Keratinocyte (primary cell): ENCODE measurements around the gene RHBDD3. TPM values are rescaled to one million over a fixed set of nuclear protein-coding genes. Genes with fewer than 3 reads are reported as not detected.

Source experiments
- DNase-seq: peaks from one replicate; pipeline ENCODE4 v3.0.0-alpha.2; 2011; ENCODE audit warnings: low read depth, missing footprints, low spot score
- FAIRE-seq: peaks from 2 replicates; lab custom pipeline; 2011; peaks lifted over from hg19 to GRCh38; lab: Jason Lieb, UNC
- H2AFZ ChIP-seq: 2 replicates; pipeline ENCODE4 v1.6.0; 2012; ENCODE audit warnings: low read length, control low read depth, inconsistent platforms; ENCODE audit not compliant: control insufficient read depth
- H3K27ac ChIP-seq: 2 replicates; pipeline ENCODE4 v1.5.1; 2011; ENCODE audit warnings: low read length; ENCODE audit not compliant: control insufficient read depth, insufficient read depth
- H3K27me3 ChIP-seq: 3 replicates; pipeline ENCODE4 v1.6.0; 2011; ENCODE audit warnings: low read length; ENCODE audit not compliant: control insufficient read depth, insufficient read depth; ENCODE audit errors: extremely low read depth
- H3K36me3 ChIP-seq, 2 experiments: 2 replicates in 1 of 2; 3 replicates in 1 of 2; pipeline ENCODE4 v1.5.1; 2011; ENCODE audit warnings: low read length in 2 of 2, mild to moderate bottlenecking in 1 of 2; ENCODE audit not compliant: control insufficient read depth in 2 of 2, insufficient read depth in 2 of 2; ENCODE audit errors: extremely low read depth in 1 of 2
- H3K4me1 ChIP-seq: 3 replicates; pipeline ENCODE4 v1.5.1; 2011; ENCODE audit warnings: low read length; ENCODE audit not compliant: control insufficient read depth, insufficient read depth; ENCODE audit errors: extremely low read depth
- H3K4me2 ChIP-seq: 3 replicates; pipeline ENCODE4 v1.6.0; 2011; ENCODE audit warnings: low read depth, low read length; ENCODE audit not compliant: control insufficient read depth, insufficient read depth; ENCODE audit errors: extremely low read depth
- H3K4me3 ChIP-seq, 3 experiments: fragments of 200-600 bp in 1 of 3; sonication (generic) in 1 of 3; 2 replicates in 2 of 3; 3 replicates in 1 of 3; pipeline ENCODE4 v1.5.1; 2011 to 2016; ENCODE audit warnings: low read length in 3 of 3, mild to moderate bottlenecking in 3 of 3, control low read depth in 2 of 3, inconsistent platforms in 1 of 3, low read depth in 1 of 3, mixed read lengths in 1 of 3, mixed run types in 1 of 3, moderate library complexity in 1 of 3; ENCODE audit not compliant: control insufficient read depth in 2 of 3, insufficient read depth in 2 of 3; ENCODE audit errors: extremely low read depth in 1 of 3
- H3K79me2 ChIP-seq: 2 replicates; pipeline ENCODE4 v1.6.0; 2012; ENCODE audit warnings: low read length; ENCODE audit not compliant: control insufficient read depth, insufficient read depth
- H3K9ac ChIP-seq: 3 replicates; pipeline ENCODE4 v1.6.0; 2011; ENCODE audit warnings: low read length; ENCODE audit not compliant: control insufficient read depth, insufficient read depth; ENCODE audit errors: extremely low read depth
- H3K9me1 ChIP-seq: 3 replicates; pipeline ENCODE4 v1.6.0; 2011; ENCODE audit warnings: low read length; ENCODE audit not compliant: control insufficient read depth, insufficient read depth; ENCODE audit errors: extremely low read depth
- H3K9me3 ChIP-seq: 2 replicates; pipeline ENCODE4 v1.5.1; 2012; ENCODE audit warnings: low read depth, low read length; ENCODE audit not compliant: control insufficient read depth
- H4K20me1 ChIP-seq: 3 replicates; pipeline ENCODE4 v1.6.0; 2011; ENCODE audit warnings: low read length; ENCODE audit not compliant: control insufficient read depth, insufficient read depth; ENCODE audit errors: extremely low read depth
- EZH2 ChIP-seq: IDR thresholded peaks from one replicate; pipeline ENCODE4 v1.6.1; 2012; ENCODE audit warnings: inconsistent platforms, mild to moderate bottlenecking, low read length, moderate library complexity
- dilution Hi-C: fragments of 300-500 bp; cut with MboI; formaldehyde crosslinking; loops from one replicate; pipeline ENCODE4 v1.7.0; 2020; ENCODE audit warnings: low sequenced_read_pairs; ENCODE audit not compliant: extremely low pct_ligation_motif_present
- polyA minus RNA-seq, 3 experiments: library from RNA; depleted of rRNA, polyadenylated mRNA; stranded (reverse); fragments of >200 nt; gene quantifications; 1 replicate in 1 of 3; 2 replicates in 1 of 3; 3 replicates in 1 of 3; pipeline ENCODE4 v1.2.3, GENCODE V29; 2011
- polyA plus RNA-seq, 5 experiments: library from polyadenylated mRNA; depleted of rRNA in 3 of 5; stranded (reverse) in 3 of 5; stranded (forward) in 1 of 5; unstranded in 1 of 5; fragments of >200 nt; gene quantifications; 1 replicate in 1 of 5; 2 replicates in 3 of 5; 3 replicates in 1 of 5; pipeline versions ENCODE4 v1.2.1 to v1.2.3, GENCODE V29; 2011 to 2012; ENCODE audit warnings: missing spikeins in 2 of 5, low read depth in 1 of 5, low replicate concordance in 1 of 5
- TF ChIP-seq, protein P1 (sequence below), 3 experiments: IDR thresholded peaks in 1 of 3; conservative IDR thresholded peaks in 1 of 3; optimal IDR thresholded peaks in 1 of 3; 2 replicates in 2 of 3; 3 replicates in 1 of 3; pipeline versions ENCODE3 to v1.5.1; 2011; ENCODE audit warnings: low read length in 3 of 3, mild to moderate bottlenecking in 3 of 3, moderate library complexity in 2 of 3, control low read depth in 1 of 3, inconsistent platforms in 1 of 3; ENCODE audit not compliant: insufficient read depth in 2 of 3; ENCODE audit errors: extremely low read depth in 1 of 3

RHBDD3 gene
- polyA plus RNA-seq (10.3 to 16.2 TPM (median 10.9 TPM) in 3 replicates), polyA minus RNA-seq (3.8 to 8.6 TPM (median 5.8 TPM) in 3 replicates)
- polyA plus RNA-seq (2011; ENCODE audit: low read depth): 3.2 TPM
- 5.2 and 13.8 TPM in 2 replicates for polyA plus RNA-seq (2011; cell fraction: cytosol; rRNA removed)
- polyA plus RNA-seq (2011; cell fraction: nucleus; rRNA removed): 25.4 and 32.0 TPM in 2 replicates
- 7.8 and 14.2 TPM in 2 replicates for polyA plus RNA-seq (2012; ENCODE audit: low replicate concordance)
- polyA minus RNA-seq (2011; cell fraction: cytosol; rRNA and poly(A)+ RNA removed): 13.6 TPM
- polyA minus RNA-seq (2011; cell fraction: nucleus; rRNA and poly(A)+ RNA removed): 10.2 and 12.6 TPM in 2 replicates

DNA sequence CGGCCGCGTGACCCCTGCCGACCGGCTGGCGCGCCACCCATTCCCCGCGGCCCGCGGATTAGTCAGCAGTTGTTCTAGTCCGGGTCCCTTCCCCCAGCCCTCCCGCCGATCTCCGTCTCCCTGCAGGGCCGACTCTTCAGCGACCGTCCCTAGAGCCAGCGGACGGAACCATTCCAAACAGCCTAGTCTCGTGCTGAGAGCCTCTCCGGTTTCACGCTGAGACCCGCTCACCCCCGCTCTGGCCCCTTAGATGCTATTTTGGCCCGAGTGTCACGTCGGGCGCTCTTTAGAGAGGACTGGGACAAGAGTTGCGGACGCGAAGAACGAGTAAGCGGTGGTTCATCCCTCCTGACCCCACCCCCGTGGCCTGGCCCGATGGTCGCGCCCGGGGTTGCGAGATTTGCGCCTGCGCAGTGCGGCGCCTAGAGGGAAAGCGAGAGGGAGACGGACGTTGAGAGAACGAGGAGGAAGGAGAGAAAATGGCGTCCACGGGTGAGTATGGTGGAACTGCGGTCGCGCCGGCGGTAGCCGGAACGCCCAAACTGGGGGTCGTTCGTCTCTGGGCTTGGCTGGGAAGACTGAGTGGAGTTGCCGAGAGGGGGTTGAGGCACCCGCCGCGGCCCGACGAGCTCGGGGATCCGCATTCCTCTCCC lies at the start of gene RHBDD3, which contains the start of gene EWSR1:
TSS of gene RHBDD3 (minus strand) at position 124 of the 653 bp plus-strand sequence. CDS start 2,355 bp downstream, outside the sequence.
TSS of gene EWSR1 (plus strand) at position 411 of the 653 bp plus-strand sequence. CDS start at position 480, 69 bp downstream.
- peak within 1 kb of the TSS; percentile 100 for H3K9ac ChIP-seq
- peak within 1 kb of the TSS; percentile 97 for H3K4me2 ChIP-seq
- H3K36me3 ChIP-seq: peaks cover 14 to 27% of the 10 kb centered on the region in 2 experiments
- H2AFZ ChIP-seq: peak within 1 kb of the TSS; percentile 96
- no peaks in the 10 kb centered on the region for H3K9me3 ChIP-seq
- H3K79me2 ChIP-seq: peaks cover 65% of the 10 kb centered on the region
- H3K4me3 ChIP-seq: peak within 1 kb of the TSS; percentile 82 to 92 (median 89)
- H3K4me1 ChIP-seq: peaks cover 23% of the 10 kb centered on the region
- DNase-seq (peak; percentile 78), FAIRE-seq (no peak)
- no peaks in the 10 kb centered on the region for H3K27me3 ChIP-seq
- no peaks in the 10 kb centered on the region for H3K9me1 ChIP-seq
- TF ChIP-seq, protein P1, sequence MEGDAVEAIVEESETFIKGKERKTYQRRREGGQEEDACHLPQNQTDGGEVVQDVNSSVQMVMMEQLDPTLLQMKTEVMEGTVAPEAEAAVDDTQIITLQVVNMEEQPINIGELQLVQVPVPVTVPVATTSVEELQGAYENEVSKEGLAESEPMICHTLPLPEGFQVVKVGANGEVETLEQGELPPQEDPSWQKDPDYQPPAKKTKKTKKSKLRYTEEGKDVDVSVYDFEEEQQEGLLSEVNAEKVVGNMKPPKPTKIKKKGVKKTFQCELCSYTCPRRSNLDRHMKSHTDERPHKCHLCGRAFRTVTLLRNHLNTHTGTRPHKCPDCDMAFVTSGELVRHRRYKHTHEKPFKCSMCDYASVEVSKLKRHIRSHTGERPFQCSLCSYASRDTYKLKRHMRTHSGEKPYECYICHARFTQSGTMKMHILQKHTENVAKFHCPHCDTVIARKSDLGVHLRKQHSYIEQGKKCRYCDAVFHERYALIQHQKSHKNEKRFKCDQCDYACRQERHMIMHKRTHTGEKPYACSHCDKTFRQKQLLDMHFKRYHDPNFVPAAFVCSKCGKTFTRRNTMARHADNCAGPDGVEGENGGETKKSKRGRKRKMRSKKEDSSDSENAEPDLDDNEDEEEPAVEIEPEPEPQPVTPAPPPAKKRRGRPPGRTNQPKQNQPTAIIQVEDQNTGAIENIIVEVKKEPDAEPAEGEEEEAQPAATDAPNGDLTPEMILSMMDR (optimal IDR thresholded peaks at IDR 0.05 in 1 of 3, IDR thresholded peaks at IDR 0.05 in 1 of 3, conservative IDR thresholded peaks at IDR 0.05 in 1 of 3; ENCODE audit: extremely low read depth in 1 of 3, insufficient read depth in 2 of 3, low read length in 3 of 3): no peak
- peak within 1 kb of the TSS; percentile 100 for H3K27ac ChIP-seq
- peaks cover 36% of the 10 kb centered on the region for H4K20me1 ChIP-seq
- dilution Hi-C loops: no loop called here

DNA sequence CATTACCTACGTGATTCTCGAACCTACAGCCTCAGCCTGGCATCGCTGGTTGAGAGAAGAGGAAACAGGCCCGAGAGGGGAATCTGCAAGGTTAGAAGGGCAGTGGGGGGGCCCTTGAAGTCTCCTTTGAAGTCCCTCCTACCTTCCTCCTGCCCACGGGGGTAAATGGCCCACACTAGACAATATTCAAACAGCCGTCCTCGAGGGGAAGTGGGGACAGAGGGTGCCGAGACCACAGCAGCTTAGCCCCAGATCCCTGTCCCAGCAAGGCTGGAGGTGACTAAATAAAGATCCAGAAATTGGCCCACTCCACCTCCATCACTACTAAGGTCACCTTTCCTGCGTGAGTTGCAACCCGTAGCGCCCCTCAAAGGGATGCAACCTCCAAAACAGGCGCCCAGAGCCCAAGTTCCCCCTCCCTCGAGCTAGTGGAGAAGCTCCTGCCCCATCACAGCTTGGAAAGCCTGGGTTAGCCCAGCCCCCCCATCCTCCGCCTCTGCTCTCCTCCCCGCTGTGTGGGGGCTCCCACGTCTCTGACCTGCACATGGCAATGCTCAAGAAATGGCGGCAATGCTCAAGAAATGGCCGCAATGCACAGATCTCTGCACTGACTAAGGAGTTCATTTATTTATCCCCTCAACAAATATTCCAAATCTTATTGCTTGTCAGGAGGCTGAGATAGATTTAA lies 48.5 kb upstream of the RHBDD3 start:
- no peak for DNase-seq
- Histone ChIP-seq H3K9ac (no peak overlapping the region), H2AFZ (no peak overlapping the region), H3K4me3 (no peak overlapping the region), H3K4me2 (no peak overlapping the region), H3K4me1 (peaks cover 9% of the 10 kb centered on the region), H3K27me3 (peaks cover 42% of the 10 kb centered on the region), H3K79me2 (no peaks in the 10 kb centered on the region), H3K9me1 (no peaks in the 10 kb centered on the region), H4K20me1 (peaks cover 4% of the 10 kb centered on the region), H3K9me3 (no peaks in the 10 kb centered on the region), H3K27ac (no peak overlapping the region), H3K36me3 (peaks cover 5 to 8% of the 10 kb centered on the region in 2 experiments)
- TF ChIP-seq EZH2: peak; percentile 37
- TF ChIP-seq, protein P1 (optimal IDR thresholded peaks at IDR 0.05 in 1 of 3, IDR thresholded peaks at IDR 0.05 in 1 of 3, conservative IDR thresholded peaks at IDR 0.05 in 1 of 3; ENCODE audit: extremely low read depth in 1 of 3, insufficient read depth in 2 of 3, low read length in 3 of 3): no peak
- dilution Hi-C loops: no loop called here
- FAIRE-seq: no peak
